ENCODE measurements around the gene CARHSP1.
"Not testable (repeated sequence)": the region's sequence is repeated elsewhere in the genome, so short reads cannot be mapped to it uniquely, and the experiment has no call there.

The CARHSP1 gene

GRCh38 chr16:8848231-8848938 lies 20.4 kb downstream of the CARHSP1 start:
- no peak for TF ChIP-seq CTCF (conservative IDR thresholded peaks at IDR 0.05; ENCODE audit: control insufficient read depth, insufficient read depth, low read depth, low read length)
- no peak for DNase-seq (ENCODE audit: low read depth)
- no peak overlapping the region for H3K4me3 ChIP-seq (ENCODE audit: control insufficient read depth, low read depth, low read length)

GRCh38 chr16:8847623-8848022 lies 21.2 kb downstream of the CARHSP1 start:
- no peak overlapping the region for H3K4me3 ChIP-seq (ENCODE audit: control insufficient read depth, low read depth, low read length)
- no peak for DNase-seq (ENCODE audit: low read depth)
- TF ChIP-seq CTCF (conservative IDR thresholded peaks at IDR 0.05; ENCODE audit: control insufficient read depth, insufficient read depth, low read depth, low read length) = no peak

DNA sequence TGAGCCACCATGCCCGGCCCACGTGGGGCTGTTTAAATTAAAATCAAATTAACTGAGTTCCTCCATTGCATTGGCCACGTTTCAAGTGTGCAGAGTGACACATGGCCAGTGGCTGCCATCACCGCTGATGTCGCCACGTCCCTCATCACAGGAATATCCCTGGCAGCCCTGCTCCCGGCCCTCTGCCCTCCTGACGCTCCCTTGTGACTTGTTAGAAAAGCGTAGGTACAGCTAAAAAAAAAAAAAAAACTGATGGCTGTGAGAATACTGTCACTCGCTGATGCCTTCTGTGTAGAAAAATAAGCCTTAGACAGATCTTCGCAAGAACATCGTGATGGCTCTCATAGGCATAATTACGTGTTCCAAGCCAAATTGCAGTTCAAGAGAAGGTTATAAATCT lies 21.7 kb downstream of the CARHSP1 start:
- H3K4me3 ChIP-seq (ENCODE audit: control insufficient read depth, low read depth, low read length) = no peak overlapping the region
- DNase-seq (ENCODE audit: low read depth) = no peak
- no peak for TF ChIP-seq CTCF (conservative IDR thresholded peaks at IDR 0.05; ENCODE audit: control insufficient read depth, insufficient read depth, low read depth, low read length)

GRCh38 chr16:8846401-8846932 lies 22.3 kb downstream of the CARHSP1 start:
- H3K4me3 ChIP-seq (ENCODE audit: control insufficient read depth, low read depth, low read length) = no peak overlapping the region
- TF ChIP-seq CTCF (conservative IDR thresholded peaks at IDR 0.05; ENCODE audit: control insufficient read depth, insufficient read depth, low read depth, low read length) = no peak
- DNase-seq (ENCODE audit: low read depth) = no peak

DNA sequence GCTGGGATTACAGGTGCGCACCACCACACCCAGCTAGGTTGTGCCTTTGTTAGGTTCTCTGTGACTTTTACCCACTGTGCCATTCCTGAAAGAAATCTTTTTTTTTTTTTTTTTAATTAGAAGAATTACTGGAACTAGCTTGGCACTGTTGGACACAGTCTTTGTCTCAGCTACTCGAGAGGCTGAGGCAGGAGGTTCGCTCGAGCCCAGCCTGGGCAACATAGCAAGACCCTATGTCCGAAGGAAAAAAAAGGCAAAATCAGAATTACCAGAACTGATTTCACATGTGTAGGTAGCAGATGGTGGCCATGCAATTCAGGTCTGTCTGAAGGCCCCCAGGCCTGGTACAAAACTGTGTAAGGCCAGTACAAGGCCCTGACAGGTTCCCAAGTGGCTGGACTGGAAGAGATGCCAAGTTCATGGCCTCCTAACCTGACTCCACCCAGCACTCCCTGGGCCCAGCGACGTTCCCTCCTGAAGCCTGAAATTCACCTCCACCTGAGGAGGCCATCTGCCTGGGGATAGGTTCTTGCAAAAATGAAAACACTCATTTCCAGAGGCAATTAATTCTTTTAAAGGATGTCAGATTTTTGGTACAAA lies 23.0 kb downstream of the CARHSP1 start:
- no peak for TF ChIP-seq CTCF (conservative IDR thresholded peaks at IDR 0.05; ENCODE audit: control insufficient read depth, insufficient read depth, low read depth, low read length)
- DNase-seq (ENCODE audit: low read depth) = no peak
- H3K4me3 ChIP-seq (ENCODE audit: control insufficient read depth, low read depth, low read length) = no peak overlapping the region

DNA sequence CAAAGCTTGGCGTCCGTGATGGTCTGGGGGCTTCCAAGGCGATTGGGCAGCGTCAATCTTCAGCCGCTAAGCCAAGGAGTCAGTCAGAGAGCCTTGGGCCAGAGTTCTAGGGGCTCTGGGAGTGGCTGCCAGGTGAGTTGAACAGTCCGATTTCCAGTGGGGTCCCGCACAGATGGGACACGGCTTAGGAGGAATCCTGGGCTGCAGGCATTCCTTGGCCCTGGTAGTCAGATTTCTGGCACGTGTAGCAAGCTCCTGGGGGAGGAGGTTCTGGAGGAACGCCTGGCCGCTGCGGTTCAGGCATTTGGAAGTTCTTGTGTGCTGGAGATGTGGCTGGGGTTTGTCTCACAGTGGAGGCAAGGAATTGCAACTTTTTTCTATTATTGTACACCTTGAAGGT lies 25.5 kb downstream of the CARHSP1 start:
- H3K4me3 ChIP-seq (ENCODE audit: control insufficient read depth, low read depth, low read length); DNase-seq (ENCODE audit: low read depth): not testable (repeated sequence)

DNA sequence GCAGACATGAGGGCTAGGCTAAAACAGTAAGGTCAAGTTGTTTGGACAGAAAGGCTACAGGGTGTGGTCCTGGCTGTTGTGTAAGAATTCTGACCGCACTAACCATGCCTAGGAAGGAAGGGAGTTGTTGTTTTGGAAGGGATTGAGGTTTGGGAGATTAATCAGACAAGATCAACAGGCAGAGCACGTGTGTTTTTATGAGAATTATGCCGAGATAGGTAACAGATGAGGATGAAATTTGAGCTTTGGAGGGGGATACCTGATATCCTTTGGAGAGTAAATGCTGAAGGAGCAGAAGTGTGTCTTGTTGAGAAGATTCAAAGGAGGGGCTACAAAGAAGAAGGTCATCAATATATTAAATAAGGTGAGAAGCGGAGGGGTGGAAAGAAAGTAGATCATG lies 26.8 kb downstream of the CARHSP1 start:
- H3K4me3 ChIP-seq (ENCODE audit: control insufficient read depth, low read depth, low read length) = not testable (repeated sequence)
- DNase-seq (ENCODE audit: low read depth) = peak; percentile 70

DNA sequence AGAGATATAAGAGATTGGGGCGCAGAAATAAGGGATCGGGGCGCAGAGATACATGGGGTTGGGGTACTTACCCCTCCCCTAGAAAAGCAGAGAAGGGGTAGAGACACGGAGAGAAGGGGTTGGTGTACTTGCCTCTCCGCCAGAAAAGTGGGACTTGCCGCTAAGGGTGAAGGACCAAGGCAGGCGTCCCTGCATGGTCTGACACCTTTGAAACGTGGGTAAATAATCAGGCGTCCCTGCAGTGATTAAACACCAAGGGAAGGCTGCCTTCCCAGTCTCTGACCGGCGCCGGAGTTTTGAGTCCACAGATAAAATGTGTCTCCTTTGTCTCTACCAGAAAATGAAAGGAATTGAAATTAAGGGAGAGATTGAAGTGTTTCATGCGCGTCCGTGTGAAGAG lies 31.2 kb downstream of the CARHSP1 start:
- DNase-seq (ENCODE audit: low read depth); H3K4me3 ChIP-seq (ENCODE audit: control insufficient read depth, low read depth, low read length): not testable (repeated sequence)

GRCh38 chr16:8836797-8837196 lies 32.0 kb downstream of the CARHSP1 start:
- not testable (repeated sequence) for DNase-seq (ENCODE audit: low read depth); H3K4me3 ChIP-seq (ENCODE audit: control insufficient read depth, low read depth, low read length)
